Activated naive CD8-positive, alpha-beta T cell (primary cell): ENCODE measurements around the gene CSMD2.

Experiments used
- H3K27ac Mint-ChIP-seq: one replicate; pipeline ENCODE4 v1.8.0; 2021; ENCODE audit warnings: mixed read lengths
- H3K27me3 Mint-ChIP-seq: one replicate; pipeline ENCODE4 v1.8.0; 2021; ENCODE audit warnings: mixed read lengths
- H3K36me3 Mint-ChIP-seq: one replicate; pipeline ENCODE4 v1.8.0; 2021; ENCODE audit warnings: mixed read lengths
- H3K4me1 Mint-ChIP-seq: one replicate; pipeline ENCODE4 v1.8.0; 2021; ENCODE audit warnings: low read depth, mixed read lengths
- H3K4me3 Mint-ChIP-seq: one replicate; pipeline ENCODE4 v1.8.0; 2021; ENCODE audit warnings: mild to moderate bottlenecking, mixed read lengths
- H3K9me3 Mint-ChIP-seq: one replicate; pipeline ENCODE4 v1.8.0; 2021; ENCODE audit warnings: low read depth, mixed read lengths

CSMD2 gene

DNA sequence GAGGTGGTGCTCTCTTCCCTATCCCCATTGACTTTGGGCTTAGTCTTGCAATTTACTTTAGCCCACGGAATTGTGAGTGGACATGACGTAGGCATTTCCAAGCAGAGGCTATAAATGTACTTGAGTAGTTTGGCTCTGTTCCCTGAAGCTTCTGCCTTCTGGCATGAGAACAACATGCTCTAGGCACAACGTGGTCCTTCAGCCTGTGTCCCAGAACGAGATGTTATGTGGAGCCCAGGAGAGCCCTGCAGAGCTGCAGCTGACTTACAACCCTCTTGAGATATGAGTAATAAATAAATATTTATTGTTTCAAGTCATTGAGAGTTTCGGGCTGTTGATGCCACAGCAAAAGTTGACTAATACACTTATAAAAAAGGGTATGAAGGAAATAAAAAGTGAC is 406.3 kb downstream of the CSMD2 start:
- Mint-ChIP-seq H3K4me3 (no peak overlapping the region), H3K27ac (no peak overlapping the region), H3K27me3 (peaks cover 2% of the 10 kb centered on the region), H3K4me1 (no peaks in the 10 kb centered on the region), H3K36me3 (no peaks in the 10 kb centered on the region), H3K9me3 (no peaks in the 10 kb centered on the region)

DNA sequence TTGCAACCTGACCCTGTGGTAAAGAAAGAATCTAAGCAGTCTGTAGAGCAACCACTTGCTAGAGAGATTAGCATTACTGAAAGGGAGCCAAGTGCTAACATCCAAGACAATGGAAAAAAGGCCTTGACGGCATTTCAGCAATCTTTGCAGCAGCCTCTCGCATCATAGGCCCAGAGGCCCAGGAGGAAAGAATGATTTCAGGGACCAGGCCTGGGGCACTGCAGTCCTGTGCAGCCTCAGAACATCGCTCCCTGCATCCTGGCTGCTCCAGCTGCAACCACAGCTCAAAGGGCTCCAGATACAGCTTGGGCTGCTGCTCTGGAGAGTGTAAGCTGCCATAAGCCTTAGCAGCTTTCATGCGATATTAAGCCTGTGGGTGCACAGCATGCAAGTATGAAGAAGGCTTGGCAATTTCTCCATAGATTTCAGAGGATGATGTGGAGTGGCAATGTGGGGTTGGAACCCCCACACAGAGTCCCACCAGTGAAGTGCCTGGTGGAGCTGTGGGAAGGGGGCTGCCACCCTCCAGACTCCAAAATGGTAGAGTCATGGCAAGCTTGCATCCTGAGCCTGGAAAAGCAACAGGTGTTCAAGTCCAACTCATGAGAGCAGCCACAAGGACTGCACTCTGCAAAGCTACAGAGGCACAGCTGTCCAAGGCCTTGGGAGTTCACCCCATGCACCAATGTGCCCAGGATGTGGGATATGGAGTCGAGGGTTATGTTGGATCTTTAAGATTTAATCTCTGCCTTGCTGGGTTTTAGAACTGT is 411.8 kb downstream of the CSMD2 start:
- peaks cover 2% of the 10 kb centered on the region for H3K27me3 Mint-ChIP-seq
- H3K36me3 Mint-ChIP-seq, result no peaks in the 10 kb centered on the region
- peaks cover 12% of the 10 kb centered on the region for H3K9me3 Mint-ChIP-seq
- H3K4me1 Mint-ChIP-seq, result no peaks in the 10 kb centered on the region
- H3K4me3 Mint-ChIP-seq, result no peak overlapping the region
- H3K27ac Mint-ChIP-seq, result no peak overlapping the region

DNA sequence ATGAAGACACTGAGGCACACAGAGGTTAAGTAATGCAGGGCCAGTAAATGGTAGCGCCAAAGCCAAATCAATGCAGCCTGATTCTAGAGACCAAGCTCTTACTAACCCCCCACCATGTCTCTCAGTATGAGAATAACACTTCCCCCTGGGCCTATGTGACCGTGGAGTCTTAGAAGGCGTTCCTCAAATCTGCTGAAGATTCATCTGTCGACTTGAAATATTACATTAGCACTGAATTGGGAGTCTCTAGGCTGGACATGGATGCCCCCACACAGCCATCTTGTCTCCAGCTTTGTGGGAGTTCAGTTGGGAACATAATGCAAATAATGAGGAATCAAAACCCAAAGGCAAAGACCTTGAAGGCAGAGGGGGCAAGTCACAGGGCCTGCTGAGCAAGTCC is 419.1 kb downstream of the CSMD2 start:
- Mint-ChIP-seq H3K36me3 (no peaks in the 10 kb centered on the region), H3K27ac (no peak overlapping the region), H3K4me1 (no peaks in the 10 kb centered on the region), H3K9me3 (no peaks in the 10 kb centered on the region), H3K4me3 (no peak overlapping the region), H3K27me3 (peaks cover 8% of the 10 kb centered on the region)

DNA sequence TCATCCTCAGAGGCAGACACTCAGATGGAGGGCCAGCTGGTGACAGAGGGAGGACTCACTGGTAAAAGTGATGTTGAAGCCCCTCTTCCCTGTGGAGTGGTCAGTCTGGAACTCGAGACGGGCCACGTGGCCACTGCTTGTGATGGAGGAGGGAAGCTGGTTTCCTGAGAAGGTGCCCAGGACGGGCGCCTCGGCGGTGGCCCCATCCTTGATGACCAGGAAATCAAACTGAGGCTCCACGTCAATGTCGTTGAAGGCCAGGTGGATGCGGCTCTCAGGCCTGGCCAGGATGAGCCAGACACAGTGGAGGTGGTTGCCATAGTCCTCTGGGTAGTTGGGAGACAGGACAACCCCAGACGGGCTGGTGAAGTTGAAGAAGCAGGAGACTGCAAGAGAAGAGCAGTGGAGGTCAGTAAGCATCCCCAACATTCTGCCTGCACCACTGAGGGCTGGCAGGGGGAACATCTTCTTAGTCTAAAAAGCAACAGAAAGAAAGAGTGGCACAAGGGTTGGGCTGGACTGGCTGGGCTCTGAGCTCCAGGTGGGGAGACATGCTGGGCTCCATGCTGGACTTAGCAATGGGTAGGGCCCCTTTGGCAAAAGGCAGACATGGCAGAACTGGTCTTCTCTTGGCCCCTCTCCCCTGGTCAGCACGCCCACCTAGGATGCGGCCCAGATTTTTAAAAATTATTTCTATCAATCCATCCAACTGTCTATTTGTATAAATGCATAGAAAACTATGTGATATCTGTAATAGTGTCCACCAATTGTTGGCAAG is 421.6 kb downstream of the CSMD2 start:
- Mint-ChIP-seq H3K9me3 (no peaks in the 10 kb centered on the region), H3K4me3 (no peak overlapping the region), H3K36me3 (no peaks in the 10 kb centered on the region), H3K4me1 (no peaks in the 10 kb centered on the region), H3K27me3 (peaks cover 8% of the 10 kb centered on the region), H3K27ac (no peak overlapping the region)

DNA sequence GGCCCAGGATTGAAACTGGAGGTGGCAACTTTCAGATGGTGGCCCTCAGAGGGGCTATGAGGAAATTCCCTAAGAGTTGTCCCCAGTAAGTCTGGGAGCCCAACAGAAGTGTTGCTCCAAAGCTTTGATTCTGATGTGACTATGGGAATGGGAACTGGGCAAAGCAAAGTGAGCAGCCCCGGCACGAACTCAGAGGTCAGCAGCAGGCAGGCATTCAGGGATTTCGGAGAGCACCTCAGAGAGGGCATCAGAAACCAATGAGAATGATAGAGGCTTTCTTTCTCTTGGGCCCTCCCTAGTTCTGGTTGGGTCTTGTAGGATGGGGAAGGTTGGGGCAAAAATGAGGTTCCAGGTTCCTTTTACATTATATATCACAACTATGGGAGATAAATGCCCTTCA is 422.4 kb downstream of the CSMD2 start:
- Mint-ChIP-seq H3K36me3 (no peaks in the 10 kb centered on the region), H3K9me3 (no peaks in the 10 kb centered on the region), H3K4me3 (no peak overlapping the region), H3K27me3 (peaks cover 6% of the 10 kb centered on the region), H3K4me1 (no peaks in the 10 kb centered on the region), H3K27ac (no peak overlapping the region)

DNA sequence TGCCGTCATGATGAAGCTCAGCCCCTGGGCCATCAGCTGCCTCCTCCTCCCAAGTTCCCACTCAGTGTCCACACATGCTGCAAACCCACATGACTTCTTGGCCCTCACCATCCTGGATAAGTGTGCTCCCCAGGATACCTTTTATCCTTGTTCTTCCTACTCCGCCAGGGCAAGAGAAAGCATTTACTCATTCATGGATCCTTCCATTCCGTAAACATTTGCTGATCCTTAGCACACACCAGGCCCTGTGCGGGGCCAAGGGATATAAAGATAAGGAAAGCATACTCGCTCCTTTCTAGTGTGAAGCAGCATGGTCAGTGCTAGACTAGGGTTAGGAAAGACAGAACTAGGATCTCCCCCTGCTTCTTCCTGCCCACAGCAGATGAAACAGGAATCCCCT is 423.3 kb downstream of the CSMD2 start:
- Mint-ChIP-seq H3K27ac (no peak overlapping the region), H3K27me3 (peaks cover 6% of the 10 kb centered on the region), H3K4me1 (no peaks in the 10 kb centered on the region), H3K36me3 (no peaks in the 10 kb centered on the region), H3K9me3 (no peaks in the 10 kb centered on the region), H3K4me3 (no peak overlapping the region)

DNA sequence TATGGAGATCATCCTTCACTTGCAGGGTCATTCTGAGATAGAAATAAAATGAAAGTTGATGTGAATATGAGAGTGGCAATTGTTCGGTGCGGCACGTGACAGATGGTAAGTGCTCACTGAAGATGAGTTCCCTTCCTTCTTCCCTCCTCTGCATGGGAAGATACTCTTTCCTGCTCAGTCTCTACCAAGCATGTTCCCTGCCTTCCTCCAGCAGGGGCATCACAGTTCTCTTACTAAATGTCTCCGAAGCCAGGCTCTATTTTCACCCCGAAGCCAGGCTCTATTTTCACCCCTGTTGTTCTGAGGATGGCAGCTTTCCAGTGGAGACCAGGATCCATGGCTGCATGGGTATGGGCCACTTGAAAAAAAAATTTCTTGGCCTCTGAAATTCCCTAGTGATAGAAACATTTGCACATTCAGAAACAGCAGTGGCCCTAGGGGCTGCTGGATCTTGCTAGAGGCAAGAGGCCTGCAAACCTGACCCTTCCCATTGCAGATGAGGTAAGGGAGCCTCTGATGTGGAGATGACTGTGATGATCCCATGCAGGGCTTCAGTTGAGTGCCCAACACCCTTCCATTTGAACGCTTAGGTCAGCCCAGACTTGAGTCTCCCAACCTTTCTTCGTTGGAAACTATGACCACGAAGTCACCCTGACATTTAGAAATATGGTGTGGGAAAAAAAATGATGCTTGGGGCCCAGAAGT is 424.8 kb downstream of the CSMD2 start:
- Mint-ChIP-seq H3K36me3 (no peaks in the 10 kb centered on the region), H3K4me1 (no peaks in the 10 kb centered on the region), H3K9me3 (no peaks in the 10 kb centered on the region), H3K27ac (no peak overlapping the region), H3K4me3 (no peak overlapping the region), H3K27me3 (peaks cover 6% of the 10 kb centered on the region)

DNA sequence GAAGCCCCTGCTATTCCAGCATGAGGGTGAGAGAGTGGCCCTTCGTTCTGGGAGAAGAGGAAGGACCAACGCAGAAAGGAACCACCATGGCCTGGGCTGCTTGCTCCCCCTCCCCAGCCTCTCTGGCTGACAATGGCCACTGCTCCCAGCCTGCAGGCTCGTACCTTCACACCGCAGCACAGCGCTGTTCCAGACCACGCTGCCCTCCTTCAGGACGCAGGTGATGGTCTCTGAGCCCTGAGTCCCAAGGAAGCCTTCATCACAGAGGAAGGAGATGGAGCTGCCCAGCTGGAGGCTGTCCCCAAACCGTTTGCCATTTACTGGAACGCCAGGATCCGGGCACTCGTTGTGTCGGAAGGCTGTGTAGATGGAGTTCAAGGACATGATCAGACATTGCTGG is 426.1 kb downstream of the CSMD2 start:
- H3K27me3 Mint-ChIP-seq, result peaks cover 9% of the 10 kb centered on the region
- H3K36me3 Mint-ChIP-seq, result no peaks in the 10 kb centered on the region
- no peak overlapping the region for H3K27ac Mint-ChIP-seq
- H3K9me3 Mint-ChIP-seq, result no peaks in the 10 kb centered on the region
- no peak overlapping the region for H3K4me3 Mint-ChIP-seq
- no peaks in the 10 kb centered on the region for H3K4me1 Mint-ChIP-seq

DNA sequence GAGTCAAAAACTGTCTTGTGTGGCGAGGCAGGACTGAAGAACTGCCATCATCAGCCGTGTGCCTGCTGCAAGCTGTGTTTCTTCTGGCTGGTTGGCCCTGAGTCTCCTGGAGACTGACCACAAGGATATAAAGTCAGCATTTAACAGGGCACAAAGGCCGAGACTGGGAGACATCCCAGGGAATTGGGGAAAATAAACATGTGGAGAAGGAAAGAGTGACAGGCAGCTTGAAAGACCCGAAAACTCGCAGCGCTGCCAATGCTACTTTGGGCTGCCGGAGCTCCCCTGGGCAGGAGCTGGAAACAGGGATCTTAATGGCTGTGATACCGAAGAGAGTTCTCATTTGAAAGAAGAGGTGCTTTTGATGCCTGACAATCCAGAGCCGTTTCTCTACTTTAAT is 426.5 kb downstream of the CSMD2 start:
- H3K4me1 Mint-ChIP-seq, result no peaks in the 10 kb centered on the region
- no peak overlapping the region for H3K27ac Mint-ChIP-seq
- H3K4me3 Mint-ChIP-seq, result no peak overlapping the region
- no peaks in the 10 kb centered on the region for H3K9me3 Mint-ChIP-seq
- H3K36me3 Mint-ChIP-seq, result no peaks in the 10 kb centered on the region
- H3K27me3 Mint-ChIP-seq, result peaks cover 9% of the 10 kb centered on the region

DNA sequence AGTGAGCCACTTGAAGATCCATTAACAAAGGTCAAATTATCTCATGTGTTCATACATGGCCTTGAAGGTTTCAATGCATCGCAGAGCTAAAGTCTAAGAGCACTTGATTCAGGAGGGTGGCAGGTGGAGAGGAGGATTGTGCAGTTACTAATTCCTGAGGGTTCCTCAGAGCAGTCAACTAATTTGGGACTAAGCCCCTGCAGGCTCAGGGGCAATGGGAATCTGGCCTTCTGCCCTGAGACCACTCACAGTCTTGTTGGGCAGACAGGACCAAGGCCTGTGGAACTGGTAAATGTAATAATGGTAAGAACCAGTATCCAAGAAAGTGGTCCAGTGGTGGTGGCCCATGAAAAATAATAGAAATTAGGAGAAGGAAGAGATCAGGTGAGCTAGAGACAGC is 428.5 kb downstream of the CSMD2 start:
- Mint-ChIP-seq H3K4me3 (no peak overlapping the region), H3K36me3 (no peaks in the 10 kb centered on the region), H3K4me1 (no peaks in the 10 kb centered on the region), H3K9me3 (no peaks in the 10 kb centered on the region), H3K27me3 (peaks cover 7% of the 10 kb centered on the region), H3K27ac (no peak overlapping the region)

DNA sequence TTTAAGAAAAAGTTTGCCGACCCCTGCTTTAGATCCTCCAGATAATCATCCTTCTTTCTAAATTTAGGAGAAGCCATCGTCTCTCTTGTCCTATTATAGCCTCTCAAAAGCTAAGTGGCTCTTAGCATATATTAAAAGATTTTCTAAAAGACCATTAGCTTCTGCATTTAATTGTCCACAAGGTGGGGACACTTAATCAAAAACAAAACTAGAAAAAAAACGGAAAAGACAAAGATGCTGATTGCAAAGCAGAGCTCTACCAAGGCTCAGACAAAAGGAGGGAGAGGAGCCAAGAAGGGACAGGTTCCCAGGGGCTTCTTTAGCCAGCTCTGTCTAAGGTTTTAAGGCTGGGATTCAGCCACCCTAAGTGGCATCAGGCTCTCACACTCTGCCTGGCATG is 429.4 kb downstream of the CSMD2 start:
- H3K4me1 Mint-ChIP-seq, result no peaks in the 10 kb centered on the region
- H3K27ac Mint-ChIP-seq, result no peak overlapping the region
- H3K4me3 Mint-ChIP-seq, result no peak overlapping the region
- H3K27me3 Mint-ChIP-seq, result peaks cover 7% of the 10 kb centered on the region
- no peaks in the 10 kb centered on the region for H3K36me3 Mint-ChIP-seq
- no peaks in the 10 kb centered on the region for H3K9me3 Mint-ChIP-seq

DNA sequence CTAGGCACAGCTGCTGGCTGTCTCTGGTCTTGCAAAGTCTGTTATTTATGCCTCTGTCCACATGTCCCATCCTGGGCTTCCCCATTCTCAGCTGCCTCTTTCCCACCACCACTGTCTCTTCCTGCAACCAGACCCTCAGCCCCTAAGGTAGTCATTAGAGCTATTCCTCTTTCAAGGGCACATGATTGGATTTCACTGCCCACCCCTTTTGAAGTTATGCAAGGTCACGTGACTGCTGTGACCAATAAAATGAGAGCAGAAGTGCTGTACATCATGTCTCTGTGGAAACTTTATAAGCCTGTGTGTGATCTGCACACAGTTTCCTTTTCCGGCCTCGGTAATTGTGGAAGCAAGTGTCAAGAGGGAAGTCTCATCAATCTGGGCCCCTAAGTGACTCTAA is 437.7 kb downstream of the CSMD2 start:
- Mint-ChIP-seq H3K27ac (no peak overlapping the region), H3K9me3 (no peaks in the 10 kb centered on the region), H3K27me3 (peaks cover 3% of the 10 kb centered on the region), H3K4me3 (no peak overlapping the region), H3K4me1 (no peaks in the 10 kb centered on the region), H3K36me3 (no peaks in the 10 kb centered on the region)

DNA sequence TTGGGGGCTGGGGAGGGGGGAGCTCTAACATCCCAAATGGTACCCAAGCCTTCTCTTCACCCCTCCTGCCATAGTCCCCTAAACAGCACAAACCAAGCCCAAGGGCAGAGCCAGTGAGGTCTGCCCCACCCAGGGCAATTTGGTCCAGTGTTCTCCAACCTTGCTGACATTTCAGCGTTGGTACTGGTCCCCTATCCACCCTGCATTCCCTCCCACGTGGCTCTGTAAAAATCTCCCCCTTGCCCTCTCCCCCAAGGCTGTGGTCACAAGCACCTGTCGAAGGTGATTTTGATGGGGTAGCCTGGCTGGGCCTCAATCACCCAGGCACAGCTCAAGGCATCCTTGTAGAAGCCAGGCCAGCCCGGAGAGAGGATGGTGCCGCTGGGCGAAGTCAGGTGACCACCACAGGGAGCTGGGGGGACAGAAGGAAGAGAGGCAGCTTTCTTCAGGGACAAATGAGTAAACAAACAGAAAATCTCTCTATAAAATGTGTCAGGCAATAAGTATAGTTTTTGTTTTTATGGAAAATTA is 438.7 kb downstream of the CSMD2 start:
- no peaks in the 10 kb centered on the region for H3K4me1 Mint-ChIP-seq
- H3K9me3 Mint-ChIP-seq, result no peaks in the 10 kb centered on the region
- no peaks in the 10 kb centered on the region for H3K36me3 Mint-ChIP-seq
- H3K27ac Mint-ChIP-seq, result no peak overlapping the region
- peaks cover 3% of the 10 kb centered on the region for H3K27me3 Mint-ChIP-seq
- H3K4me3 Mint-ChIP-seq, result no peak overlapping the region

DNA sequence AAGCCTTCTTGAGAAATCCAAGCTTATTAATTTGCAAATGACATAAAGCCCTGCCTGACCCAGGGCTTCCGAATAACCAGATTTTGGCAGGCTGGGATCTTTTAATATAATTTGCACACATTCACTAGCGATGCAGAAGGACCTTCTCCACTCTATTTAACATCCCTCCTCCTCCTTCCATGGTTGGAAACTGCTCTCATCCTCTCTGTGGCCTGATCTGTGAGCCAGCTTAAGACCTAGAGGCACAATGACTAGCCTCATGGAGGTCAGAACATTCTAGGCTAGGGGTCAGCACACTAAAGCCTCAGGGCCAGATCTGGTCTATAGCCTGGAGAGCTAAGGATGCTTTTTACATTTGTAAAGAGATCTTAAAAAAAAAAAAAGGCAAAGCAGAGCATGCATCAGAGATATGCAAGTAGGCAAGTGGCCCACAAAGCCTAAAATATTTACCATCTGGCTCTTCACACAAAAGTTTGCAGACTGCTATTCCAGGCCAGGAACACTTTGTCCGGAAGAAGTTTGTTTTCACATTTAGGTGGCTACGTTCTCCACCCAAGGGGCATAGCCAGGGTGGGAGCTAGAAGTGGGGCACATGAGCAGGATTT is 439.4 kb downstream of the CSMD2 start:
- no peak overlapping the region for H3K4me3 Mint-ChIP-seq
- H3K9me3 Mint-ChIP-seq, result no peaks in the 10 kb centered on the region
- no peaks in the 10 kb centered on the region for H3K4me1 Mint-ChIP-seq
- H3K27me3 Mint-ChIP-seq, result peaks cover 3% of the 10 kb centered on the region
- no peaks in the 10 kb centered on the region for H3K36me3 Mint-ChIP-seq
- H3K27ac Mint-ChIP-seq, result no peak overlapping the region

DNA sequence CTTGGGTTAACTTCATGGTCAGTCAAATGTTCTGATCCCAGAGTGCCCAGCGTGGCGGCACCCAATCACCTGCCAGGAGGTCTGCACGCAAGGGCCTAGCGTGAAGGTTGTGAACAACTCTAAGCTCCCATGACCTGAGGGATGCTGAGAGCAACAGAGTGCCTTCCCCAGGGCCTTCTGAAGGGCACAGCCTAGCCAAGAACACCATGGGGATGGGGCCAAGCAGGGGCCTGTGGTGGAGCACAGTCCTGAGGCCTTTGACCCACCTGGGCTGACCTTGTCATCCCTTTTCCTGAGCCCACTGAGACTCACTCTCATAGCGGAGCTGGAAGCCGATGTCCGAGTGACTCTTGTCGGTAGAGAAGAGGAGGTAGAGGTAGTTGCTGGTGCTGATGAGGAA is 440.0 kb downstream of the CSMD2 start:
- H3K4me1 Mint-ChIP-seq, result no peaks in the 10 kb centered on the region
- H3K36me3 Mint-ChIP-seq, result no peaks in the 10 kb centered on the region
- no peaks in the 10 kb centered on the region for H3K9me3 Mint-ChIP-seq
- peaks cover 3% of the 10 kb centered on the region for H3K27me3 Mint-ChIP-seq
- no peak overlapping the region for H3K27ac Mint-ChIP-seq
- H3K4me3 Mint-ChIP-seq, result no peak overlapping the region
